22Rv1 (cell line): ENCODE measurements around the gene EFCAB8.

Experiments used
- ZFX ChIP-seq: fragments of 450-650 bp; IDR thresholded peaks from 2 replicates; pipeline ENCODE4 v1.6.1; 2017; ENCODE audit warnings: antibody characterized with exemption, borderline replicate concordance
- TF ChIP-seq, protein P1 (sequence below): fragments of 450-650 bp; IDR thresholded peaks from 2 replicates; pipeline ENCODE4 v1.5.1; 2017; ENCODE audit warnings: mild to moderate bottlenecking

DNA sequence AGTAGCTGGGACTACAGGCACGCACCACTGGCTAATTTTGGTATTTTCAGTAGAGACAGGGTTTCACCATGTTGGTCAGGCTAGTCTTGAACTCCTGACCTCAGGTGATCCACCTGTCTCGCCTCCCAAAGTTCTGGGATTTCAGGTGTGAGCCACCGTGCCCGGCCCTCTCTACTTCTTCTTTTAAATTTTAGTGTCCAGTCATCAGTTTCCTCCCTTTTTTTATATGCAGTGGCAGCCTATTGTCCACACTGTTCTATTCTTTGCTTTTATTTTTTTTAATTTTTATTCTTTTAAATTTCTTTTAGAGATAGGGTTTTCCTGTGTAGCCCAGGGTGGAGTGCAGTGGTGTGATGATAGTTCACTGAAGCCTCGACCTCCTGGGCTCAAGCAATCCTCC, 12.3 kb downstream of the EFCAB8 start:
- TF ChIP-seq, protein P1, sequence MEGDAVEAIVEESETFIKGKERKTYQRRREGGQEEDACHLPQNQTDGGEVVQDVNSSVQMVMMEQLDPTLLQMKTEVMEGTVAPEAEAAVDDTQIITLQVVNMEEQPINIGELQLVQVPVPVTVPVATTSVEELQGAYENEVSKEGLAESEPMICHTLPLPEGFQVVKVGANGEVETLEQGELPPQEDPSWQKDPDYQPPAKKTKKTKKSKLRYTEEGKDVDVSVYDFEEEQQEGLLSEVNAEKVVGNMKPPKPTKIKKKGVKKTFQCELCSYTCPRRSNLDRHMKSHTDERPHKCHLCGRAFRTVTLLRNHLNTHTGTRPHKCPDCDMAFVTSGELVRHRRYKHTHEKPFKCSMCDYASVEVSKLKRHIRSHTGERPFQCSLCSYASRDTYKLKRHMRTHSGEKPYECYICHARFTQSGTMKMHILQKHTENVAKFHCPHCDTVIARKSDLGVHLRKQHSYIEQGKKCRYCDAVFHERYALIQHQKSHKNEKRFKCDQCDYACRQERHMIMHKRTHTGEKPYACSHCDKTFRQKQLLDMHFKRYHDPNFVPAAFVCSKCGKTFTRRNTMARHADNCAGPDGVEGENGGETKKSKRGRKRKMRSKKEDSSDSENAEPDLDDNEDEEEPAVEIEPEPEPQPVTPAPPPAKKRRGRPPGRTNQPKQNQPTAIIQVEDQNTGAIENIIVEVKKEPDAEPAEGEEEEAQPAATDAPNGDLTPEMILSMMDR, result no peak
- no peak for TF ChIP-seq ZFX
